ENCODE measurements around the gene FRMD4B.

The FRMD4B gene

DNA sequence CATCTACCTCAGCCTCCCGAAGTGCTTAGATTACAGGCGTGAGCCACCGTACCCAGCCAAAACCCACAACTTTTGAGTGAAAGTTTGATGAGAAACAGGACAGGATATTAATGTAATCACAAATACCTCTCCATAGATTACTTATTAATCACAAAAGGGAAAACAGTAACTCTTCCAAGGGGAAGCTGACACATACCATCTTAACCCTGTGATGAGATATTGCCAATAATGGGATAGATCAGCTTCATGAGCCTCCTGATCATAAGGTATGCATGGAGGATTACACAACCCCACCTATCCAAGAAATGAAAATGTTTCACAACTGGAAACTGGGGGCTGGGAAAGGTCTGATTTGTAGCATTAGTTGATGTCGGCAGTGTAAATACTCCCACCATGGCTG, 131.5 kb downstream of the FRMD4B start:
- no peak overlapping the region for H3K4me3 ChIP-seq (ENCODE audit: low read depth, low read length)
- no peak for DNase-seq (ENCODE audit: low read depth)
- TF ChIP-seq CTCF (IDR thresholded peaks at IDR 0.05; ENCODE audit: insufficient read depth, low read depth, low read length, missing control alignments) = no peak

DNA sequence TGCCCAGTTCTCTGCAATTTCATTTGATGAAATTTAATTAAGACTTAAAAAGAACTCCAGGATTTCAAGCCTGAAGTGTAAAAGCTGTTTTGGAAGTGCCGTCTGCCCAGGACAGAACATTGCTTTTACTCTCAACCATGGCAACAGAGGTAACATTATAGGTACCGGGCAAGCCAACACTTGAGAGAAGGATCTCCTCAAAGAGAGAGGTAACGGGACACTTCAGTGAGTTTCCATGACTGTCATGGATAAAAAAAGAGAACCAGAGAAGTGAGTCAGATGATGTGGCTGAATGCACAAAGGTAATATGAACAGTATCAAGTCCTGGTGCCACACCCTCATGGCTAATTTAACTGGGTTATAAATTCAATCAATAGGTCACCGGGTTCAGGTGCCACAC, 133.3 kb downstream of the FRMD4B start:
- no peak overlapping the region for H3K4me3 ChIP-seq (ENCODE audit: low read depth, low read length)
- DNase-seq (ENCODE audit: low read depth) = no peak
- TF ChIP-seq CTCF (IDR thresholded peaks at IDR 0.05; ENCODE audit: insufficient read depth, low read depth, low read length, missing control alignments) = no peak

DNA sequence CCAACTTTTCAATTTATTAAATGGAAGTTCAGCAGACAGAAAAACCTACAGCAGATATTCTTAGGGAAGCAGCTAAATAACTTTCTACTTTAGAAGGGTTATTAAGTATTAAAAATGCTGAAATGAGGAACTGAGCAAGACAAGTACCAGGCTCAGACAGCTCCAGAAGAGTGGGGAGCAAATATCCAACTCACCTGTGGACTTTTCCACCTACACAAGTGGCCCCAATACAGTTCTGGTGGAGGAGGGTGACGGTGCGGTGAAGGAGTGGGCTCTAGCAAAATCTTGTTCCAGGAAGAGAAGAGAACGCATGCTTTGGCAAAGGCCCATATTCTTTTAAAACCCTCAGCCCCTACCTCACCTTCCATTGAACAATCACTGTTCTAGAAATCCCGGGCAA, 133.7 kb downstream of the FRMD4B start:
- no peak overlapping the region for H3K4me3 ChIP-seq (ENCODE audit: low read depth, low read length)
- TF ChIP-seq CTCF (IDR thresholded peaks at IDR 0.05; ENCODE audit: insufficient read depth, low read depth, low read length, missing control alignments) = no peak
- DNase-seq (ENCODE audit: low read depth) = no peak

- no peak overlapping the region for H3K4me3 ChIP-seq (ENCODE audit: low read depth, low read length)
- DNase-seq (ENCODE audit: low read depth) = no peak
- no peak for TF ChIP-seq CTCF (IDR thresholded peaks at IDR 0.05; ENCODE audit: insufficient read depth, low read depth, low read length, missing control alignments)
These were observed 134.6 kb downstream of the FRMD4B start for GRCh38 chr3:69251078-69251805.

GRCh38 chr3:69250014-69250413, 135.9 kb downstream of the FRMD4B start:
- no peak overlapping the region for H3K4me3 ChIP-seq (ENCODE audit: low read depth, low read length)
- no peak for DNase-seq (ENCODE audit: low read depth)
- no peak for TF ChIP-seq CTCF (IDR thresholded peaks at IDR 0.05; ENCODE audit: insufficient read depth, low read depth, low read length, missing control alignments)

DNA sequence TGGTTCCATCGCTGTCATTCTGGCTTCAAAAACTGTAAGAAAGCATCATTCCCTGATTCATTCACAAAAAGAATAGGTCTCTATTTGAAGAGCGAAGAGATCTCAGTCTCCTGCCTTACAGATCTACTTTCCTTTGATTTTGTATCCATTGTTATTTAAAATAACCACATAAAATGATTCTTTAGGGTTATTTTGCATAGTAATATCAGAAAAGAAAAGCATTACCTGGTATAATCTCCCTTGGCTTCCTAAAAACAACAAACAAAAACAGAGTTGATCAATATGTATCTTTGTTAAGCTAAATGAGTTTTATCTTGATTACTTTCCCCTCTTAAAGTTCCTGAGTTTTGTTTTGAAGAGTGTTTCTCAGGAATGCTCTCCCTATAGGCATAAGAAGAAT, 136.9 kb downstream of the FRMD4B start:
- DNase-seq (ENCODE audit: low read depth) = no peak
- no peak overlapping the region for H3K4me3 ChIP-seq (ENCODE audit: low read depth, low read length)
- no peak for TF ChIP-seq CTCF (IDR thresholded peaks at IDR 0.05; ENCODE audit: insufficient read depth, low read depth, low read length, missing control alignments)

- H3K4me3 ChIP-seq (ENCODE audit: low read depth, low read length) = no peak overlapping the region
- no peak for TF ChIP-seq CTCF (IDR thresholded peaks at IDR 0.05; ENCODE audit: insufficient read depth, low read depth, low read length, missing control alignments)
- DNase-seq (ENCODE audit: low read depth) = no peak
These were observed 137.5 kb downstream of the FRMD4B start for GRCh38 chr3:69248436-69248835.
